OCI-LY1 (cell line): ENCODE measurements around the gene KRTAP13-2.

ENCODE experiments used
- CTCF ChIP-seq: fragments of 200-600 bp; sonication (generic), shearing (Covaris generic); IDR thresholded peaks from 2 replicates; pipeline ENCODE4 v1.5.1; 2017; ENCODE audit warnings: mild to moderate bottlenecking, antibody characterized with exemption, low read length, moderate library complexity, mixed read lengths
- EZH2 ChIP-seq: fragments of 200-600 bp; sonication (generic), shearing (Covaris generic); IDR thresholded peaks from 2 replicates; pipeline ENCODE4 v1.8.0; 2017; ENCODE audit warnings: borderline replicate concordance, mixed run types, mild to moderate bottlenecking, antibody characterized with exemption, low read length, moderate library complexity, mixed read lengths

- TF ChIP-seq CTCF (no peak), EZH2 (no peak)
Measured at GRCh38 chr21:30348506-30348905, 23.6 kb downstream of the KRTAP13-2 start, which contains the start of gene KRTAP23-1.
